ENCODE data around the gene RIOK2.
"Not testable (repeated sequence)": the region's sequence is repeated elsewhere in the genome, so short reads cannot be mapped to it uniquely, and the experiment has no call there.

The RIOK2 gene

DNA sequence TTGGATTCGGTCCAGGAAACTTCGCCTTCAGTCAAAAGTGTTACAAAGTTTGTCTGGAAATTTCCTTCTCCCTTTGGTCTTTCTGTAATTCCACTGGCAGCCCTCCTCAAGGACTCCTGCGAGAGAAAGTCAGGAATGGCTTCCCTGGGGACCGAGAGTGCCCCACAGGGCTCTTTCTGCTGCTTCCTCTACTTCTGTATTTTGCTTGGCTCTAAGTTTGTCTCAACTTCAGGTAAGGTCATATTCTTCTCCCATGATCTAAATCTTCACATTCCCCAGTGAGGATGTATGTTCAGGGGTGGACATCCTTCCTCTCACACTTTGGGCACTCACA, 10.3 kb upstream of the RIOK2 start:
- no peak for FAIRE-seq
- DNase-seq (ENCODE audit: insufficient read length): no peak
- TF ChIP-seq POLR2AphosphoS5 (IDR thresholded peaks at IDR 0.05; ENCODE audit: low read depth, low read length) (no peak), TAF1 (IDR thresholded peaks at IDR 0.05; ENCODE audit: borderline replicate concordance, low read depth, low read length) (no peak), POLR2A (IDR thresholded peaks at IDR 0.05; ENCODE audit: low read depth, low read length) (no peak)

- DNase-seq (ENCODE audit: insufficient read length): no peak
- FAIRE-seq: no peak
Observed at GRCh38 chr5:97192580-97193354, 9.7 kb upstream of the RIOK2 start.

DNA sequence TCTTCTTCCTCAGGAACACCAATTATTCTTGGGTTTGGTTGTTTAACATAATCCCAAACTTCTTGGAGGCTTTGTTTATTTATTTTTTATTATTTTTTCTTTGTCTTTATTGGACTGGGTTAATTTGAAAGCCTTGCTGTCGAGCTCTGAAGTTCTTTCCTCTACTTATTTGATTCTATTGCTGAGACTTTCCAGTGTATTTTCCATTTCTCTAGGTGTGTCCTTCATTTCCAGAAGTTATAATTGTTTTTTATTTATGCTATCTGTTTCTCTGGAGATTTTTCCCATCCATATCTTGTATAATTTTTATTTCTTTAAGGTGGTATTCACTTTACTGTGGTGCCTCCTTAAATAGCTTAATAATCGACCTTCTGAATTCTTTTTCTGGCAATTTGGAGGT, 8.8 kb upstream of the RIOK2 start:
- DNase-seq (ENCODE audit: insufficient read length) (no peak), FAIRE-seq (no peak)
- TF ChIP-seq POLR2AphosphoS5 (IDR thresholded peaks at IDR 0.05; ENCODE audit: low read depth, low read length) (no peak), TAF1 (IDR thresholded peaks at IDR 0.05; ENCODE audit: borderline replicate concordance, low read depth, low read length) (no peak), POLR2A (IDR thresholded peaks at IDR 0.05; ENCODE audit: low read depth, low read length) (no peak)

More at GRCh38 chr5:97192580-97193354, 9.7 kb upstream of the RIOK2 start:
- TF ChIP-seq POLR2A (IDR thresholded peaks at IDR 0.05; ENCODE audit: low read depth, low read length): no peak
- TF ChIP-seq TAF1 (IDR thresholded peaks at IDR 0.05; ENCODE audit: borderline replicate concordance, low read depth, low read length): no peak
- no peak for TF ChIP-seq POLR2AphosphoS5 (IDR thresholded peaks at IDR 0.05; ENCODE audit: low read depth, low read length)

- not testable (repeated sequence) for FAIRE-seq; DNase-seq (ENCODE audit: insufficient read length)
Observed at GRCh38 chr5:97189523-97189922, 6.5 kb upstream of the RIOK2 start.

GRCh38 chr5:97183930-97184213, 825 bp upstream of the RIOK2 start:
- DNase-seq (ENCODE audit: insufficient read length): no peak
- no peak for FAIRE-seq
- TF ChIP-seq POLR2AphosphoS5 (IDR thresholded peaks at IDR 0.05; ENCODE audit: low read depth, low read length): no peak; the same call in 1 of the 2 replicates
- no peak for TF ChIP-seq TAF1 (IDR thresholded peaks at IDR 0.05; ENCODE audit: borderline replicate concordance, low read depth, low read length)
- TF ChIP-seq POLR2A (IDR thresholded peaks at IDR 0.05; ENCODE audit: low read depth, low read length): no peak

- DNase-seq (ENCODE audit: insufficient read length) (no peak), FAIRE-seq (no peak)
- TF ChIP-seq POLR2AphosphoS5 (IDR thresholded peaks at IDR 0.05; ENCODE audit: low read depth, low read length) (no peak), POLR2A (IDR thresholded peaks at IDR 0.05; ENCODE audit: low read depth, low read length) (no peak), TAF1 (IDR thresholded peaks at IDR 0.05; ENCODE audit: borderline replicate concordance, low read depth, low read length) (no peak)
Observed at GRCh38 chr5:97182571-97183099, 412 bp downstream of the RIOK2 start.

DNA sequence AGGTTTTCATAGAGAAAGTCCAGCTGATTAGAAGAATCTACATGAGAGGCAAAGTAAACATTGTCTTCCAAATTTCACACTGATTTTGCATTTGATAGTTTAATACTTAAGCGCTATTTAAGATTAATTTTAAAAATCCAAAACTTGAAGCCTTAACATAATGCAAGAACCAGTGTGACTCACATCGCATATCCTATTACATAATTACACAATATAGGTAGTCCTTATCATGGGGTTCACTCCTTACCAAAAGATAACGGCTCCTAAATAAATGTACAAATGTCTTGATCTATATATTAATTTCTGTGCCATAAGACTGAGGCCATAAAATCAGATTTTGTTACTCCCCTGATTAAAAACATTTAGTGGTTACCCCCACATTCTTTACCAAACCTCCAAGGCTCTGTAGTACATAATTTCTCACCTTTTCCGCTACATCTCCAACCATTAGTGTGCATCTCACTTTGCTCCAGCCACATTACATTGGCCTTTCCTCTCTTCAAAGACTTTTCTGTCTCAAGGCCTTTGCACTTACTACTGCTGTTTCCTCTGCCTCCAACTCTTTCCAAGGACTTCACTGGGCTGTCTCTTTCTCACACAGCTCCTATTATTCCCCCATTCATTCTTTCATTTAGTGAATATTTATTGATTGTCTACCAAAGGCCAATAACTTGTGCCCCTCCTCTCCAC, 1.0 kb downstream of the RIOK2 start:
- DNase-seq (ENCODE audit: insufficient read length) (no peak), FAIRE-seq (no peak)
- TF ChIP-seq TAF1 (IDR thresholded peaks at IDR 0.05; ENCODE audit: borderline replicate concordance, low read depth, low read length): no peak
- TF ChIP-seq POLR2A (IDR thresholded peaks at IDR 0.05; ENCODE audit: low read depth, low read length): no peak
- no peak for TF ChIP-seq POLR2AphosphoS5 (IDR thresholded peaks at IDR 0.05; ENCODE audit: low read depth, low read length)

GRCh38 chr5:97179457-97179856, 3.6 kb downstream of the RIOK2 start:
- DNase-seq (ENCODE audit: insufficient read length); FAIRE-seq: not testable (repeated sequence)

DNA sequence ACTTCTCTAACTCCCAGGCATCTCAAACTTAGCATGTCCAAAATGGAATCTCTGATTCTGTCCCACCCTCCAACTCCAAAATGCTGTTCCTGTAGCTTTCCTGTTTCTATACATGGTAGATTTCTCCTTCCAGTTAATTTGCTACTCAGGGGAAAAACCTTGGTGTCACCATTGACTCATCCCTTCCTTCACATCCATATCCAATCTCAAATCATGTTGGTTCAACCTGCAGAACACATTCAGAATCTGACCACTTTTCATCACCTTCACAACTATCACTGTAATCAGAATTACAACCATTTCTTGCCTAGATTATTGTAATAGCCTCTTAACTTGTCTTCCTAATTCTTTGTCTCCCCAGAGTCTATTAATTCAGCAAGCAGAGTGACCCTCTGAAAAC, 10.8 kb downstream of the RIOK2 start:
- FAIRE-seq (no peak), DNase-seq (ENCODE audit: insufficient read length) (no peak)
- TF ChIP-seq POLR2AphosphoS5 (IDR thresholded peaks at IDR 0.05; ENCODE audit: low read depth, low read length) (no peak), TAF1 (IDR thresholded peaks at IDR 0.05; ENCODE audit: borderline replicate concordance, low read depth, low read length) (no peak), POLR2A (IDR thresholded peaks at IDR 0.05; ENCODE audit: low read depth, low read length) (no peak)

GRCh38 chr5:97171703-97172102, 11.3 kb downstream of the RIOK2 start:
- FAIRE-seq (no peak), DNase-seq (ENCODE audit: insufficient read length) (no peak)
- TF ChIP-seq TAF1 (IDR thresholded peaks at IDR 0.05; ENCODE audit: borderline replicate concordance, low read depth, low read length): no peak
- no peak for TF ChIP-seq POLR2A (IDR thresholded peaks at IDR 0.05; ENCODE audit: low read depth, low read length)
- TF ChIP-seq POLR2AphosphoS5 (IDR thresholded peaks at IDR 0.05; ENCODE audit: low read depth, low read length): no peak

DNA sequence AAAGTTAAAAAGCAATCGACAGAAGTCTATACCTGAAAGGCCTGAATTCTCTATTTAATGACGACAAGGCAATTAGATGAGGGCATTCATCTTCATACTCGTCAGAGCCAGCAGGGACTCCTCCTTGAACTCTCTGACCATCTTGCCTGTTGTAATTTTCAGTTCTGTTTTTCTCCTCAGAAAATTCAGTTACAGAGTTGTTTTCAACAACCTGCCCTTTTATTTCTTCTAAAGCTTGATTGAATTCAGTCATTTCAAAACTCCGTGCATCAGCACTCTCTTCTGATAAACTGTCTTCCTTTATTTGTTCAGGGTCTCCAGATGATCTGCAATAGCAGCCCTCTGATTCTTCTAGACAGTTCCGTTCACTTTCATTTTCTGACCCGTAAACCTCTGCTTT, 15.6 kb downstream of the RIOK2 start:
- DNase-seq (ENCODE audit: insufficient read length) (no peak), FAIRE-seq (no peak)
- TF ChIP-seq TAF1 (IDR thresholded peaks at IDR 0.05; ENCODE audit: borderline replicate concordance, low read depth, low read length): no peak
- no peak for TF ChIP-seq POLR2AphosphoS5 (IDR thresholded peaks at IDR 0.05; ENCODE audit: low read depth, low read length)
- no peak for TF ChIP-seq POLR2A (IDR thresholded peaks at IDR 0.05; ENCODE audit: low read depth, low read length)

DNA sequence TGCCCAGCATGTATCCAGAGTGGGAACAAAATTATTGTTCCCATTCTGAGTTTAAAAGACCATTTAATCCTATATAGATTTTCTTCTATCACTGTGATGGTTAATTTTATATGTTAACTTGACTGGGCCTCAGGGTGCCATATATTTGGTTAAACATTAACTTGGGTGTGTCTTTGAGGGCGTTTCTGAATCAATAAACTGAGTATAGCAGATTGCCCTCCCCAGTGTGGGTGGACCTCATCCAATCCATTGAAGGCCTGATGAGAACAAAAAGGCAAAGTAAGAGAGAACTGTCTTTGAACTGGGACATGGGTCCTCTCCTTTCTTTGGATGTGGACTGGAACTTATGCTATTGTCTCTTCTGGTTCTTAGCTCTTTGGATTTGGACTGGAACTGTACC, 17.3 kb downstream of the RIOK2 start:
- FAIRE-seq (no peak), DNase-seq (ENCODE audit: insufficient read length) (no peak)
- no peak for TF ChIP-seq TAF1 (IDR thresholded peaks at IDR 0.05; ENCODE audit: borderline replicate concordance, low read depth, low read length)
- no peak for TF ChIP-seq POLR2A (IDR thresholded peaks at IDR 0.05; ENCODE audit: low read depth, low read length)
- TF ChIP-seq POLR2AphosphoS5 (IDR thresholded peaks at IDR 0.05; ENCODE audit: low read depth, low read length): no peak

Measured in GM12892 (cell line).